ENCODE measurements around the gene KIFAP3.
"Not testable (repeated sequence)": the region's sequence is repeated elsewhere in the genome, so short reads cannot be mapped to it uniquely, and the experiment has no call there.

The KIFAP3 gene

GRCh38 chr1:170063109-170063826, 11.2 kb downstream of the KIFAP3 start:
- DNase-seq (ENCODE audit: low read depth), result no peak

DNA sequence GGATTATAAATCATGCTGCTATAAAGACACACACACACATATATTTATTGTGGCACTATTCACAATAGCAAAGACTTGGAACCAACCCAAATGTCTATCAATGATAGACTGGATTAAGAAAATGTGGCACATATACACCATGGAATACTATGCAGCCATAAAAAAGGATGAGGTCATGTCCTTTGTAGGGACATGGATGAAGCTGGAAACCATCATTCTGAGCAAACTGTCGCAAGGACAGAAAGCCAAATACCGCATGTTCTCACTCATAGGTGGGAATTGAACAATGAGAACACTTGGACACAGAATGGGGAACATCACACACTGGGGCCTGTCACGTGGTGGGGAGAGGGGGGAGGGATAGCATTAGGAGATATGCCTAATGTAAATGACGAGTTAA, 12.8 kb downstream of the KIFAP3 start:
- DNase-seq (ENCODE audit: low read depth), result not testable (repeated sequence)

- not testable (repeated sequence) for DNase-seq (ENCODE audit: low read depth)
These were observed 14.4 kb downstream of the KIFAP3 start for GRCh38 chr1:170060015-170060520.

DNA sequence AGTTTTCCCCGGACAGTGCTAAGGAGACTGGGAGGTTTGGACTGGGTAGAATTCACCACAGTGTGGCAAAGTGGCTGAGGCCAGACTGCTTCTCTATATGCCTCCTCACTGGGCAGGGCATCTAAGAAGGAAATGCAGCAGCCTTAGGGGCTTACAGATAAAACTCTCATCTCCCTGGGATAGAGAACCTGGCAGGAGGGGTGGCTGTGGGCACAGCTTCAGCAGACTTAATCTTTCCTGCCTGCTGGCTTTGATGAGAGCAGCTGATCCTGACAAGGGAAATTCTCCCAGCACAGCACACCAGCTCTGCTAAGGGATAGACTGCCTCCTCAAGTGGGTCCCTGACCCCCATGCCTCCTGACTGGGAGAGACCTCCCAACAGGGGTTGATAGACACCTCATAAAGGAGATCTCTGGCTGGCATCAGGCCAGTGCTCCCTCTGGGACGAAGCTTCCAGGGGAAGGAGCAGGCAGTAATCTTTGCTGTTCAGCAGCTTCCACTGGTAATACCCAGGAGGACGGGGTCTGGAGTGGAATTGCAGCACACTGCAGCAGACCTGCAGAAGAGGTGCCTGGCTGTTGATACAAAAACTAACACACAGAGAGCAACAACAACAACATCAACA, 25.2 kb downstream of the KIFAP3 start:
- no peak for DNase-seq (ENCODE audit: low read depth)

DNA sequence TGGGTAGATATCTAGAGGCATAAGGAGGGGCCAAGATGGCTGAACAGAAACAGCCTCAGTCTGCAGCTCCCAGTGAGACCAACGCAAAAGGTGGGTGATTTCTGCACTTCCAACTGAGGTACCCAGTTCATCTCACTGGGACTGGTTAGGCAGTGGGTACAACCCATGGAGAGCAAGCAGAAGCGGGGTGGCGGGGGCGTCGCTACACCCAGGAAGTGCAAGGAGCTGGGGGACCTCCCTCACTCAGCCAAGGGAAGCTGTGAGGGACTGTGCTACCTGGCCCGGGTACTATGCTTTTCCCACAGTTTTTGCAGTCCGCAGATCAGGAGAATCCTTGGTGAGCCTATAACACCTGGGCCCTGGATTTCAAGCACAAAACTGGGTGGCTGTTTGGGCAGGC, 26.0 kb downstream of the KIFAP3 start:
- no peak for DNase-seq (ENCODE audit: low read depth)

- DNase-seq (ENCODE audit: low read depth), result no peak
These were observed 30.3 kb downstream of the KIFAP3 start for GRCh38 chr1:170044187-170044586.

DNA sequence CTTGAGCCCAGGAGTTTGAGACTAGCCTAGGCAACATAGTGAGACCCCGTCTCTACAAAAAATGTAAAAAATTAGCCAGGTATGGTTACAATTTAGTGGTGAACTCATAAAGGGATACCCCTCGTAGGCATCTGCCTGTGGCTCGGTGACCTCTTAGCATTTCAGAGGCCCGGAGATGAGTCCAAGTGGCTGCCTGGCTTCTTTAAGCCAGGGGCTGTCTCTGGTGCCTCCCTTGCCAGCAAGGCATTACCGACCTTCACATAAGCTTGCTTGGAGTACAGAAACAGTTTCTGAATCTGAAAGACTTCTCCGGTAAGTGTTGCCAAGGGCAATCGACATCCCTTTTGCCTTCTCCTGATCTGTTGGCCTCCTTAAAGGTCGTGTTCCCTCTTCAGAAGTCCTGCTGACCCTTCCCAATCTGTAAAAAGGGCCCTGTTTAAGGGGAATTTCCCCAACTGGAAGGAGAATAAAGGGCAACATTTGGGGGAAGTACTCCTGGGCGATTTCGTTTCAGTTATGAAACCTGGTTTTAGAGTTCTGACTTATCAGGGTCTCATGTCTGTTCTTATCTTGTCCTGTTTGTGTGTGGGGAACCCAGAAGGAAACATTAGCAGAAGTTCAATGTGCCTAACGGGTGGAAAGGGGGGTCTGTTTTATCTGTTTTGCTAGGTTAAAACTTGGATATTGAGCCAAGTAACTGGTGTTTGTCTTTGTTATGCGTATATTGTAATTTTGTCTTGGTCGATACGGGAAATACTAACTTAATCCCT, 32.9 kb downstream of the KIFAP3 start:
- no peak for DNase-seq (ENCODE audit: low read depth)

GRCh38 chr1:170032531-170033280, 41.8 kb downstream of the KIFAP3 start:
- peak; percentile 55 for DNase-seq (ENCODE audit: low read depth)

DNA sequence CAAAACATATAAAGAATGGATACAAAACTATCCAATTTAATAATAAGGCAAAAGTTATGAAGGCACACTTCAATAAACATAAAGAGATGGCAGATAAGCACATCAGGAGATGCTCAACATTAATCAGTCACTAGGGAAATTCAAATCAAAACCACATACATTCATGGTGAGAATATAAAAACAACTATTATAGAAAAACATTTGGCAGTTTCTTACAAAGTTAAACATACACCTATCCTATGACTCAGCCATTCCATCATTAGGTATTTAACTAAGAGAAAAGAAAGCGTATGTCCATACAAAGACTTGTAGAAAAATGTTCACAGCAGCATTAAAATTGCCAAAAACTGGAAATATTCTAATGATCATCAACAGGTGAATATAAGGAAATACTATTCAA, 44.3 kb downstream of the KIFAP3 start:
- no peak for DNase-seq (ENCODE audit: low read depth)

DNA sequence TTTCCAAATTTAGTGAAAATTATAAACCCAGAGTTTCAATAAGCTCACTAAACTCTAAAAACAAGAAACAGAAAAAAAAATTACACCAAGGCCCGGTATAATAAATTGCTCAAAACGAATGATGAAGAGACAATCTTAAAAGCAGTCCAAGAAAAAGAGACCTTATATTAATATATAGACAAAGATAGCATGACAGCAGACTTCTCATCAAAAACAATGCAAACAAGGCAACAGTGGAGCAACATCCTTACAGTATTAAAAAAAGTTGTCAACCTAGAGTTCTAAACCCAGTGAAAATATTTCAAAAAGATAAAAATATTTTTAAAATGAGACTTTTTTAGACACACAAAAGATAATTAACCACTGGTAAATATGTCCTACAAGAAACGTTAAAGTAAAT, 46.7 kb downstream of the KIFAP3 start:
- no peak for DNase-seq (ENCODE audit: low read depth)

DNA sequence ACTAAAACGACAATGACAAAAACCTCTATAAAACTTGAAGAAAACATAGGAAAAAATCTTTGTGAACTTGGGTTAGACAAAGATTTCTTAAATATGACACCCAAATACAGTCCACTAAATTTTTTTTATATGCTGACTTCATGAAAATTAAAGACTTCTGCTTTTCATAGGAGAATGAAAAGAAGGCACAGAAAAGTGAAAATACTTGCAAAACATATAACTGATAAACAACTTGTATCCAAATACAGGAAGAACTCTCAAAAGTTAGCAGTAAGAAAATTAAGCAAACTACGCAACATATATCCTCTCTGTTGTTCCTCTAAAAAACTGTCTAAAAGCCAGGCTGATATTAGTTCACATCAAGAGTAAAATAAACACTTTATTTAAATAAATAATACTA, 53.6 kb downstream of the KIFAP3 start:
- DNase-seq (ENCODE audit: low read depth), result no peak

GRCh38 chr1:170017478-170017877, 57.0 kb downstream of the KIFAP3 start:
- no peak for DNase-seq (ENCODE audit: low read depth)

- DNase-seq (ENCODE audit: low read depth), result no peak
These were observed 61.6 kb downstream of the KIFAP3 start for GRCh38 chr1:170012920-170013319.

DNA sequence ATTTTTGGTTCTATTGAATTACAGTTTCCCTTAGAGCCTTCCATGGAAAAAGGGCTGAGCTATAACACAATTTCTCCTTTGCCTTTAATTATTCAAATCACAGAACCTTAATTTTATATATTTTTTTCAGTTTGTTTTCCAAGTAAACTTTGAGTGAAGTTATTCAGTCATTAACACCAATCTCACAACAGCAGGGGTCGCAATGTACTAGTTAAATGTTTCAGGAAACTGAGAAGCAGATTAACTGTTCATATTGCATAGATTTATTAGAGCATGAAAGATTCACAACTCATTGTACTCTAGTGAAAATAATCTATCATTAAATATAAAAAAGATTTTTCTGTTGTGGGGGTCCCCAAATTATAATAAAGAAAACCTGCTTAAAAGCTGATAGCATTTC, 64.1 kb downstream of the KIFAP3 start:
- DNase-seq (ENCODE audit: low read depth), result peak; percentile 33

GRCh38 chr1:170009551-170009950, 64.9 kb downstream of the KIFAP3 start:
- DNase-seq (ENCODE audit: low read depth), result no peak

GRCh38 chr1:170008745-170009144, 65.8 kb downstream of the KIFAP3 start:
- DNase-seq (ENCODE audit: low read depth), result not testable (repeated sequence)

DNA sequence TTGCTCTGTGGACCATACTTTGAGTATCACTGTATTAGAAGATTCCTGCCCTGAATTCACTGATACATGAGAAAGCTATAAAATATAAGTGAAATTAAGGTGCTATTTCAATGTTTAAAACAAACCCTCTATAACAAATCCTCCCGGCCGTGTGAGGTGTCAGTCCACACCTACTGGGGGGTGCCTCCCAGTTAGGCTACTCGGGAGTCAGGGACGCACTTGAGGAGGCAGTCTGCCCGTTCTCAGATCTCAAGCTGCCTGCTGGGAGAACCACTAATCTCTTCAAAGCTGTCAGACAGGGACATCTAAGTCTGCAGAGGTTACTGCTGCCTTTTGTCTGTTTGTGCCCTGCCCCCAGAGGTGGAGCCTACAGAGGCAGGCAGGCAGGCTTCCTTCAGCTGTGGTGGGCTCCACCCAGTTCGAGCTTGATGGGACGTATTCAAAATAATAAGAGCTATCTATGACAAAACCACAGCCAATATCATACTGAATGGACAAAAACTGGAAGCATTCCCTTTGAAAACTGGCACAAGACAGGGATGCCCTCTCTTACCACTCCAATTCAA, 71.1 kb downstream of the KIFAP3 start:
- not testable (repeated sequence) for DNase-seq (ENCODE audit: low read depth)

- DNase-seq (ENCODE audit: low read depth), result no peak
These were observed 73.2 kb downstream of the KIFAP3 start for GRCh38 chr1:170001266-170001665.

GRCh38 chr1:169999761-170000160, 74.7 kb downstream of the KIFAP3 start:
- DNase-seq (ENCODE audit: low read depth), result no peak

- DNase-seq (ENCODE audit: low read depth), result peak; percentile 84
These were observed 75.2 kb downstream of the KIFAP3 start for GRCh38 chr1:169999331-169999741.

DNA sequence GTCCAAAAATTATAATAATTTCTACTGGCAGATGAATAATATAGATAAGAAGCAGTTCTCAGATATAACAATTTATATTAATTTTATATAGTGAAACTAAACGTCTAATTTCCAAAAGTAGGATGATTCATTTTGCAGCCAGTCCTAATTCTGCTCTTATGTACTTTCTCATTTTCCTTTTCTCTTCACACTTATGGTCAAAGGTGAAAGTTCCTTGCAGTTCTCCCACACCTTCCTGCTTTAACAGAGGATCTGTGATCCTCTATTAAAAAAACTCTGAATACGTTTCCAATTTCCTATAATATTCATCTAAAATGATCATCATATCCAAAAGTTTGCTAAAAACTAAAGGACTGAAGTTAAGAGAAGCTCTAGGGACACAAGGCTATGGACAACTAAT, 78.5 kb downstream of the KIFAP3 start:
- no peak for DNase-seq (ENCODE audit: low read depth)

DNA sequence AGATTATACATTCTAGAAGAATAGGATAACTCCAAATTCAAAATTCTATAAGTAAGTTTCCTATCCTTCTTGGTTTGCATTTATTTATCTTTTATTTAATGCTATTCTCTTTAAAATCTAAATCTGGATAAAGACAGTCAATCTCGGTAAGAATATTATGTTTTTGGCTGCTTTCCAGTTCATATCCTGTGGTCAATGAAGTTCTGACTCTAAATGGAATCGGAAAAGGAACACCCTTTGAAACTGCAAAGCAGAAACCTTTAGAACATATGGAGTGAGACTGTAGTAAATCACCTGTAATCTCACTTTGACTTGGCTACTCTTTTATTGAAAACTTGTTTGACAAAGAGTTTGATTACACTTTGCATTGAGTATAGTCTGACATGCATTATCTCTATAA, 85.2 kb downstream of the KIFAP3 start:
- DNase-seq (ENCODE audit: low read depth), result no peak

Measured in HS-5 (cell line).